ENCODE results near the gene RNF186. TPM values are rescaled to one million over a fixed set of nuclear protein-coding genes. Genes with fewer than 3 reads are reported as not detected.

RNF186 gene
- total RNA-seq, 1 experiment from 2014 or later: not detected

DNA sequence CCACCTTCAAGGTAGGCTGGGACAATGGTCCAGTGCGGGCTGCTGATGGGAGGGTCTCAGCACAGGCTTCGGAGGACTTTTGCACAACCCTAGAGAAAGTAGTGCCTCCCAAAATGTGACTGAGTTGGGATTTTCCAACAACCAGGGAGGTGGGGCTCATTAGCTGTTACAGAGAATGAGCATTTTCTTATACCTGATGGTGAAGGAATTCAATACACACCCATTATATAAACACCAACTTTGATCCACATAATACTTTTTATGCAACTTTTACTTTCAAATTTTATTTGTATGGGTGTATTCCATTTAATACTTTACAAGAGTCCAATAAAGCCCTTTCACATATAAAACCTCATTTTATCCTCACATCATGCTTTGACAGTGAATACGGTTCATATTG is 31.3 kb upstream of the RNF186 start (continued):
- TF ChIP-seq, protein P1, sequence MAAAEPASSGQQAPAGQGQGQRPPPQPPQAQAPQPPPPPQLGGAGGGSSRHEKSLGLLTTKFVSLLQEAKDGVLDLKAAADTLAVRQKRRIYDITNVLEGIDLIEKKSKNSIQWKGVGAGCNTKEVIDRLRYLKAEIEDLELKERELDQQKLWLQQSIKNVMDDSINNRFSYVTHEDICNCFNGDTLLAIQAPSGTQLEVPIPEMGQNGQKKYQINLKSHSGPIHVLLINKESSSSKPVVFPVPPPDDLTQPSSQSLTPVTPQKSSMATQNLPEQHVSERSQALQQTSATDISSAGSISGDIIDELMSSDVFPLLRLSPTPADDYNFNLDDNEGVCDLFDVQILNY (CRISPR knock-in tag; IDR thresholded peaks at IDR 0.05): no peak
- no peak for TF ChIP-seq NR3C1 (CRISPR knock-in tag; conservative IDR thresholded peaks at IDR 0.05; ENCODE audit: low read depth)
- TF ChIP-seq IRF2 (CRISPR knock-in tag; IDR thresholded peaks at IDR 0.05; ENCODE audit: borderline replicate concordance, low read depth): no peak
- TF ChIP-seq, protein P2, sequence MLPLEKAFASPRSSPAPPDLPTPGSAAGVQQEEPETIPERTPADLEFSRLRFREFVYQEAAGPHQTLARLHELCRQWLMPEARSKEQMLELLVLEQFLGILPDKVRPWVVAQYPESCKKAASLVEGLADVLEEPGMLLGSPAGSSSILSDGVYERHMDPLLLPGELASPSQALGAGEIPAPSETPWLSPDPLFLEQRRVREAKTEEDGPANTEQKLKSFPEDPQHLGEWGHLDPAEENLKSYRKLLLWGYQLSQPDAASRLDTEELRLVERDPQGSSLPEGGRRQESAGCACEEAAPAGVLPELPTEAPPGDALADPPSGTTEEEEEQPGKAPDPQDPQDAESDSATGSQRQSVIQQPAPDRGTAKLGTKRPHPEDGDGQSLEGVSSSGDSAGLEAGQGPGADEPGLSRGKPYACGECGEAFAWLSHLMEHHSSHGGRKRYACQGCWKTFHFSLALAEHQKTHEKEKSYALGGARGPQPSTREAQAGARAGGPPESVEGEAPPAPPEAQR (CRISPR knock-in tag; IDR thresholded peaks at IDR 0.05): no peak
- no peak for TF ChIP-seq SP1 (CRISPR knock-in tag; conservative IDR thresholded peaks at IDR 0.05)
- TF ChIP-seq ZNF396 (CRISPR knock-in tag; IDR thresholded peaks at IDR 0.05; ENCODE audit: borderline replicate concordance): no peak

DNA sequence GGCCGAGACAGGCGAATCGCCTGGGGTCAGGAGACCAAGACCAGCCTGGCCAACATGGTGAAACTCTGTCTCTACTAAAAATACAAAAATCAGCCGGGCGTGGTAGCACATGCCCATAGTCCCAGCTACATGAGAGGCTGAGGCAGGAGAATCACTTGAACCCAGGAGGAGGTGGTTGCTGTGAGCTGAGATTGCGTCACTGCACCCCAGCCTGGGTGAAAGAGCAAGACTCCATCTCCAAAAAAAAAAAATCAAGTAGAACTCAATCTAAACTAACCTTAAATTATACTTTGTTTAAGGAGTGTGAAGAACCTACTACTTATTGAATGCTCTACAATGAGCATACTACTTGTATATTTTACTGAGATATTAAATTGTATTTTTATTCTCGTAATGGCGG is 30.5 kb upstream of the RNF186 start:
- POLR2A ChIA-PET: no interaction called here
- no peak for ATAC-seq
- H3K4me3 Mint-ChIP-seq: no peak overlapping the region
- TF ChIP-seq FOXK1 (CRISPR knock-in tag; IDR thresholded peaks at IDR 0.05): no peak
- TF ChIP-seq ESRRA (CRISPR knock-in tag; IDR thresholded peaks at IDR 0.05; ENCODE audit: borderline replicate concordance): no peak
- TF ChIP-seq, protein P1 (CRISPR knock-in tag; IDR thresholded peaks at IDR 0.05): no peak
- TF ChIP-seq, protein P3, sequence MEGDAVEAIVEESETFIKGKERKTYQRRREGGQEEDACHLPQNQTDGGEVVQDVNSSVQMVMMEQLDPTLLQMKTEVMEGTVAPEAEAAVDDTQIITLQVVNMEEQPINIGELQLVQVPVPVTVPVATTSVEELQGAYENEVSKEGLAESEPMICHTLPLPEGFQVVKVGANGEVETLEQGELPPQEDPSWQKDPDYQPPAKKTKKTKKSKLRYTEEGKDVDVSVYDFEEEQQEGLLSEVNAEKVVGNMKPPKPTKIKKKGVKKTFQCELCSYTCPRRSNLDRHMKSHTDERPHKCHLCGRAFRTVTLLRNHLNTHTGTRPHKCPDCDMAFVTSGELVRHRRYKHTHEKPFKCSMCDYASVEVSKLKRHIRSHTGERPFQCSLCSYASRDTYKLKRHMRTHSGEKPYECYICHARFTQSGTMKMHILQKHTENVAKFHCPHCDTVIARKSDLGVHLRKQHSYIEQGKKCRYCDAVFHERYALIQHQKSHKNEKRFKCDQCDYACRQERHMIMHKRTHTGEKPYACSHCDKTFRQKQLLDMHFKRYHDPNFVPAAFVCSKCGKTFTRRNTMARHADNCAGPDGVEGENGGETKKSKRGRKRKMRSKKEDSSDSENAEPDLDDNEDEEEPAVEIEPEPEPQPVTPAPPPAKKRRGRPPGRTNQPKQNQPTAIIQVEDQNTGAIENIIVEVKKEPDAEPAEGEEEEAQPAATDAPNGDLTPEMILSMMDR (IDR thresholded peaks at IDR 0.05): no peak
- TF ChIP-seq, protein P4, sequence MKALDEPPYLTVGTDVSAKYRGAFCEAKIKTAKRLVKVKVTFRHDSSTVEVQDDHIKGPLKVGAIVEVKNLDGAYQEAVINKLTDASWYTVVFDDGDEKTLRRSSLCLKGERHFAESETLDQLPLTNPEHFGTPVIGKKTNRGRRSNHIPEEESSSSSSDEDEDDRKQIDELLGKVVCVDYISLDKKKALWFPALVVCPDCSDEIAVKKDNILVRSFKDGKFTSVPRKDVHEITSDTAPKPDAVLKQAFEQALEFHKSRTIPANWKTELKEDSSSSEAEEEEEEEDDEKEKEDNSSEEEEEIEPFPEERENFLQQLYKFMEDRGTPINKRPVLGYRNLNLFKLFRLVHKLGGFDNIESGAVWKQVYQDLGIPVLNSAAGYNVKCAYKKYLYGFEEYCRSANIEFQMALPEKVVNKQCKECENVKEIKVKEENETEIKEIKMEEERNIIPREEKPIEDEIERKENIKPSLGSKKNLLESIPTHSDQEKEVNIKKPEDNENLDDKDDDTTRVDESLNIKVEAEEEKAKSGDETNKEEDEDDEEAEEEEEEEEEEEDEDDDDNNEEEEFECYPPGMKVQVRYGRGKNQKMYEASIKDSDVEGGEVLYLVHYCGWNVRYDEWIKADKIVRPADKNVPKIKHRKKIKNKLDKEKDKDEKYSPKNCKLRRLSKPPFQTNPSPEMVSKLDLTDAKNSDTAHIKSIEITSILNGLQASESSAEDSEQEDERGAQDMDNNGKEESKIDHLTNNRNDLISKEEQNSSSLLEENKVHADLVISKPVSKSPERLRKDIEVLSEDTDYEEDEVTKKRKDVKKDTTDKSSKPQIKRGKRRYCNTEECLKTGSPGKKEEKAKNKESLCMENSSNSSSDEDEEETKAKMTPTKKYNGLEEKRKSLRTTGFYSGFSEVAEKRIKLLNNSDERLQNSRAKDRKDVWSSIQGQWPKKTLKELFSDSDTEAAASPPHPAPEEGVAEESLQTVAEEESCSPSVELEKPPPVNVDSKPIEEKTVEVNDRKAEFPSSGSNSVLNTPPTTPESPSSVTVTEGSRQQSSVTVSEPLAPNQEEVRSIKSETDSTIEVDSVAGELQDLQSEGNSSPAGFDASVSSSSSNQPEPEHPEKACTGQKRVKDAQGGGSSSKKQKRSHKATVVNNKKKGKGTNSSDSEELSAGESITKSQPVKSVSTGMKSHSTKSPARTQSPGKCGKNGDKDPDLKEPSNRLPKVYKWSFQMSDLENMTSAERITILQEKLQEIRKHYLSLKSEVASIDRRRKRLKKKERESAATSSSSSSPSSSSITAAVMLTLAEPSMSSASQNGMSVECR (CRISPR knock-in tag; IDR thresholded peaks at IDR 0.05; ENCODE audit: borderline replicate concordance): no peak
- TF ChIP-seq, protein P5, sequence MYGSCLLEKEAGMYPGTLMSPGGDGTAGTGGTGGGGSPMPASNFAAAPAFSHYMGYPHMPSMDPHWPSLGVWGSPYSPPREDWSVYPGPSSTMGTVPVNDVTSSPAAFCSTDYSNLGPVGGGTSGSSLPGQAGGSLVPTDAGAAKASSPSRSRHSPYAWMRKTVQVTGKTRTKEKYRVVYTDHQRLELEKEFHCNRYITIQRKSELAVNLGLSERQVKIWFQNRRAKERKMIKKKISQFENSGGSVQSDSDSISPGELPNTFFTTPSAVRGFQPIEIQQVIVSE (CRISPR knock-in tag; IDR thresholded peaks at IDR 0.05; ENCODE audit: borderline replicate concordance): no peak
- no peak for TF ChIP-seq SOX15 (CRISPR knock-in tag; IDR thresholded peaks at IDR 0.05)
- TF ChIP-seq TCF7 (CRISPR knock-in tag; IDR thresholded peaks at IDR 0.05; ENCODE audit: low read depth): no peak
- TF ChIP-seq, protein P6, sequence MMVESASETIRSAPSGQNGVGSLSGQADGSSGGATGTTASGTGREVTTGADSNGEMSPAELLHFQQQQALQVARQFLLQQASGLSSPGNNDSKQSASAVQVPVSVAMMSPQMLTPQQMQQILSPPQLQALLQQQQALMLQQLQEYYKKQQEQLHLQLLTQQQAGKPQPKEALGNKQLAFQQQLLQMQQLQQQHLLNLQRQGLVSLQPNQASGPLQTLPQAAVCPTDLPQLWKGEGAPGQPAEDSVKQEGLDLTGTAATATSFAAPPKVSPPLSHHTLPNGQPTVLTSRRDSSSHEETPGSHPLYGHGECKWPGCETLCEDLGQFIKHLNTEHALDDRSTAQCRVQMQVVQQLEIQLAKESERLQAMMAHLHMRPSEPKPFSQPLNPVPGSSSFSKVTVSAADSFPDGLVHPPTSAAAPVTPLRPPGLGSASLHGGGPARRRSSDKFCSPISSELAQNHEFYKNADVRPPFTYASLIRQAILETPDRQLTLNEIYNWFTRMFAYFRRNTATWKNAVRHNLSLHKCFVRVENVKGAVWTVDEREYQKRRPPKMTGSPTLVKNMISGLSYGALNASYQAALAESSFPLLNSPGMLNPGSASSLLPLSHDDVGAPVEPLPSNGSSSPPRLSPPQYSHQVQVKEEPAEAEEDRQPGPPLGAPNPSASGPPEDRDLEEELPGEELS (CRISPR knock-in tag; IDR thresholded peaks at IDR 0.05): no peak
- no peak for TF ChIP-seq ZNF317 (CRISPR knock-in tag; IDR thresholded peaks at IDR 0.05; ENCODE audit: borderline replicate concordance, low read depth)
- TF ChIP-seq IRF2 (CRISPR knock-in tag; IDR thresholded peaks at IDR 0.05; ENCODE audit: borderline replicate concordance, low read depth): no peak
- TF ChIP-seq, protein P7, sequence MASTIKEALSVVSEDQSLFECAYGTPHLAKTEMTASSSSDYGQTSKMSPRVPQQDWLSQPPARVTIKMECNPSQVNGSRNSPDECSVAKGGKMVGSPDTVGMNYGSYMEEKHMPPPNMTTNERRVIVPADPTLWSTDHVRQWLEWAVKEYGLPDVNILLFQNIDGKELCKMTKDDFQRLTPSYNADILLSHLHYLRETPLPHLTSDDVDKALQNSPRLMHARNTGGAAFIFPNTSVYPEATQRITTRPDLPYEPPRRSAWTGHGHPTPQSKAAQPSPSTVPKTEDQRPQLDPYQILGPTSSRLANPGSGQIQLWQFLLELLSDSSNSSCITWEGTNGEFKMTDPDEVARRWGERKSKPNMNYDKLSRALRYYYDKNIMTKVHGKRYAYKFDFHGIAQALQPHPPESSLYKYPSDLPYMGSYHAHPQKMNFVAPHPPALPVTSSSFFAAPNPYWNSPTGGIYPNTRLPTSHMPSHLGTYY (CRISPR knock-in tag; IDR thresholded peaks at IDR 0.05): no peak
- TF ChIP-seq, protein P8, sequence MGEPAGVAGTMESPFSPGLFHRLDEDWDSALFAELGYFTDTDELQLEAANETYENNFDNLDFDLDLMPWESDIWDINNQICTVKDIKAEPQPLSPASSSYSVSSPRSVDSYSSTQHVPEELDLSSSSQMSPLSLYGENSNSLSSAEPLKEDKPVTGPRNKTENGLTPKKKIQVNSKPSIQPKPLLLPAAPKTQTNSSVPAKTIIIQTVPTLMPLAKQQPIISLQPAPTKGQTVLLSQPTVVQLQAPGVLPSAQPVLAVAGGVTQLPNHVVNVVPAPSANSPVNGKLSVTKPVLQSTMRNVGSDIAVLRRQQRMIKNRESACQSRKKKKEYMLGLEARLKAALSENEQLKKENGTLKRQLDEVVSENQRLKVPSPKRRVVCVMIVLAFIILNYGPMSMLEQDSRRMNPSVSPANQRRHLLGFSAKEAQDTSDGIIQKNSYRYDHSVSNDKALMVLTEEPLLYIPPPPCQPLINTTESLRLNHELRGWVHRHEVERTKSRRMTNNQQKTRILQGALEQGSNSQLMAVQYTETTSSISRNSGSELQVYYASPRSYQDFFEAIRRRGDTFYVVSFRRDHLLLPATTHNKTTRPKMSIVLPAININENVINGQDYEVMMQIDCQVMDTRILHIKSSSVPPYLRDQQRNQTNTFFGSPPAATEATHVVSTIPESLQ (CRISPR knock-in tag; IDR thresholded peaks at IDR 0.05): no peak
- no peak for TF ChIP-seq ATF1 (CRISPR knock-in tag; IDR thresholded peaks at IDR 0.05)
- TF ChIP-seq, protein P9, sequence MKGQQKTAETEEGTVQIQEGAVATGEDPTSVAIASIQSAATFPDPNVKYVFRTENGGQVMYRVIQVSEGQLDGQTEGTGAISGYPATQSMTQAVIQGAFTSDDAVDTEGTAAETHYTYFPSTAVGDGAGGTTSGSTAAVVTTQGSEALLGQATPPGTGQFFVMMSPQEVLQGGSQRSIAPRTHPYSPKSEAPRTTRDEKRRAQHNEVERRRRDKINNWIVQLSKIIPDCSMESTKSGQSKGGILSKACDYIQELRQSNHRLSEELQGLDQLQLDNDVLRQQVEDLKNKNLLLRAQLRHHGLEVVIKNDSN (CRISPR knock-in tag; IDR thresholded peaks at IDR 0.05): no peak

More for the DNA sequence above, 30.5 kb upstream of the RNF186 start:
- no peaks in the 10 kb centered on the region for H3K36me3 Mint-ChIP-seq
- H3K9me3 Mint-ChIP-seq: no peaks in the 10 kb centered on the region
- peaks cover 12% of the 10 kb centered on the region for H3K27me3 Mint-ChIP-seq (ENCODE audit: low read depth)
- H3K4me1 Mint-ChIP-seq: peaks cover 15% of the 10 kb centered on the region
- CTCF ChIA-PET: interaction anchor here (0.9 to 1.5 kb wide), 5 partner anchors 37 to 141 kb away, joined by 3 to 6 read pairs (median 3); partner anchors contain the start of gene OTUD3
- H3K27ac Mint-ChIP-seq: no peak overlapping the region
- DNase-seq (ENCODE audit: low spot score): no peak

All from WTC11 (cell line).